Measurements from ENCODE around the gene SLC7A10.

DNA sequence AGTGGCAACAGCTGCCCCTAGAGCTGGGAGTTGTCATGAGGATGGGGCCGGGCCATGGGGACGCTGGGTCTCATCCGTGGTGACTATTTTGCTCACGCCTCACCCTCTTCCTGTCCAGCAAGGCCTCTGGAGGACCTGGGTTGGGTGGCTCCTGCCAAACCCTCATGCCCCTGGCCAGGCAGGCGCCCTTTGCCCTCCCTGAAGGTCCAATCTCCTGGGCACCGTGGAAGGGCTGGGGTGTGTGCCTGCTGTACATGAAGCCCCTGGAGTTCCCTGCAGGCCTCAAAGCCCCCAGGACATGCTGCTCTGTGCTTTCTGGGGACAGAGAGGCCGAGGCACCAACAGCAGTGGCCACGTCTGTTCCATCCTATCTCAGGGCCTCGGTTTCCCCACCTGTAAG is 17.7 kb downstream of the SLC7A10 start:
- TF ChIP-seq, protein P1, sequence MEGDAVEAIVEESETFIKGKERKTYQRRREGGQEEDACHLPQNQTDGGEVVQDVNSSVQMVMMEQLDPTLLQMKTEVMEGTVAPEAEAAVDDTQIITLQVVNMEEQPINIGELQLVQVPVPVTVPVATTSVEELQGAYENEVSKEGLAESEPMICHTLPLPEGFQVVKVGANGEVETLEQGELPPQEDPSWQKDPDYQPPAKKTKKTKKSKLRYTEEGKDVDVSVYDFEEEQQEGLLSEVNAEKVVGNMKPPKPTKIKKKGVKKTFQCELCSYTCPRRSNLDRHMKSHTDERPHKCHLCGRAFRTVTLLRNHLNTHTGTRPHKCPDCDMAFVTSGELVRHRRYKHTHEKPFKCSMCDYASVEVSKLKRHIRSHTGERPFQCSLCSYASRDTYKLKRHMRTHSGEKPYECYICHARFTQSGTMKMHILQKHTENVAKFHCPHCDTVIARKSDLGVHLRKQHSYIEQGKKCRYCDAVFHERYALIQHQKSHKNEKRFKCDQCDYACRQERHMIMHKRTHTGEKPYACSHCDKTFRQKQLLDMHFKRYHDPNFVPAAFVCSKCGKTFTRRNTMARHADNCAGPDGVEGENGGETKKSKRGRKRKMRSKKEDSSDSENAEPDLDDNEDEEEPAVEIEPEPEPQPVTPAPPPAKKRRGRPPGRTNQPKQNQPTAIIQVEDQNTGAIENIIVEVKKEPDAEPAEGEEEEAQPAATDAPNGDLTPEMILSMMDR (IDR thresholded peaks at IDR 0.05; ENCODE audit: low read length), result no peak
- TF ChIP-seq EZH2phosphoT487 (IDR thresholded peaks at IDR 0.05; ENCODE audit: low read length), result no peak

Measured in MM.1S (cell line).